Upper lobe of left lung (tissue), 4 donors: ENCODE results near the gene OAF.

Experiments used
- CTCF ChIP-seq, 6 experiments: fragments of 450-650 bp in 4 of 6; fragments of 200-600 bp in 2 of 6; sonication (generic) in 2 of 6; IDR thresholded peaks; one replicate each; pipeline ENCODE4 v1.5.1; 2016 to 2019; ENCODE audit warnings: antibody characterized with exemption in 6 of 6
- EP300 ChIP-seq, 4 donors: sonication (generic); formaldehyde crosslinking; IDR thresholded peaks; one replicate each; pipeline ENCODE4 v1.5.1; 2017; ENCODE audit warnings: antibody characterized with exemption in 4 of 4, control low read depth in 2 of 4

DNA sequence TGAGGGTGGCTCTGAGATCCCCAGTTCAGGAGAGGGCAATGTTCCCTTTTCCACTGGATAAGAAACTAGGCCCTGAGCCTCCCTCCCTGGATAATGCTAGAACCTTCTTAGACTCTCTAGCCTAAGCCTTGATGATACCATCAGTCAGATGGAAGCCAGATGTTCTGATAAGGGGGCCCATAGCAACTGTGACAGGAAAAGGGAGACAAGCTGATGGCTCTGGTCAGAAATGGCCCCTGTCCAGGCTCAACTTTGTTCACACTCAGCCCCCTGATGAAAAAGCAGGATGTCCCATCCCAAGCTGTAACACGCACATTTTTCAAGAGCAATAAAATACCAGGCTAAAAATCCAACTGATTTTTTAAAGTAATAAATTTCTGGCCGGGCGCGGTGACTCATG is 7.2 kb upstream of the OAF start:
- TF ChIP-seq EP300 (IDR thresholded peaks at IDR 0.05): no peak
- TF ChIP-seq CTCF (IDR thresholded peaks at IDR 0.05): no peak
